HepG2 (cell line): ENCODE measurements around the gene CNPY1. TPM values are rescaled to one million over a fixed set of nuclear protein-coding genes. Genes with fewer than 3 reads are reported as not detected.

Experiments used
- ATAC-seq: fragments of 200-7000 bp; cut with Tn5 transposase; 3 replicates; pipeline ENCODE4 v1.9.1; 2020; ENCODE audit warnings: mild to moderate bottlenecking, moderate library complexity
- BruUV-seq: library from RNA; stranded (reverse); fragments of 400-500 nt; replicated peaks from 2 replicates; lab custom pipeline; 2021; lab: Mats Ljungman, UMichigan
- CTCF ChIA-PET: fragments of 300-600 bp; formaldehyde crosslinking; extraction: SDS; loops from one replicate; lab custom pipeline; 2021; ENCODE audit warnings: low total read pairs, inconsistent platforms, low intra/inter-chr PET ratio; lab: Yijun Ruan, JAX
- POLR2A ChIA-PET: fragments of 350-600 bp; sonication (Branson Sonifier 250); formaldehyde crosslinking; loops from one replicate; lab custom pipeline; 2020; ENCODE audit warnings: antibody characterized with exemption, inconsistent platforms; lab: Yijun Ruan, JAX
- DNase-seq: peaks from one replicate; pipeline ENCODE4 v3.0.0-alpha.2; 2015; ENCODE audit warnings: low spot score
- FAIRE-seq: peaks from 3 replicates; lab custom pipeline; 2011; peaks lifted over from hg19 to GRCh38; lab: Jason Lieb, UNC
- H2AFZ ChIP-seq: one replicate; pipeline ENCODE4 v1.6.1; 2011; ENCODE audit warnings: low read length, inconsistent platforms
- H3K27ac ChIP-seq: fragments of 300-600 bp; 3 replicates; pipeline ENCODE4 v1.8.0; 2011; ENCODE audit warnings: mixed run types, mild to moderate bottlenecking, mixed read lengths, low read length, inconsistent platforms; ENCODE audit not compliant: insufficient read depth; ENCODE audit errors: extremely low read length
- H3K27me3 ChIP-seq, 2 experiments: fragments of 200-600 bp in 1 of 2; 2 replicates in 1 of 2; 3 replicates in 1 of 2; pipeline versions ENCODE4 v1.6.0 to v1.8.0; 2011; ENCODE audit warnings: low read length in 2 of 2, mild to moderate bottlenecking in 2 of 2, moderate library complexity in 2 of 2, inconsistent platforms in 1 of 2; ENCODE audit not compliant: insufficient read depth in 2 of 2, control insufficient read depth in 1 of 2
- H3K36me3 ChIP-seq, 2 experiments: fragments of 200-600 bp in 1 of 2; replicated peaks in 1 of 2; 2 replicates in 1 of 2; 3 replicates in 1 of 2; pipeline versions ENCODE4 v1.5.1 to v1.8.0; 2011; ENCODE audit warnings: low read length in 2 of 2, inconsistent platforms in 1 of 2; ENCODE audit not compliant: insufficient read depth in 2 of 2, control insufficient read depth in 1 of 2
- H3K4me1 ChIP-seq: 2 replicates; pipeline ENCODE4 v1.5.1; 2012; ENCODE audit warnings: low read length, inconsistent platforms; ENCODE audit not compliant: insufficient read depth
- H3K4me2 ChIP-seq: 2 replicates; pipeline ENCODE4 v1.6.0; 2011; ENCODE audit warnings: low read depth, low read length, inconsistent platforms
- H3K4me3 ChIP-seq, 3 experiments: fragments of 200-600 bp in 1 of 3; sonication (generic), shearing (Covaris generic) in 1 of 3; replicated peaks in 1 of 3; 2 replicates each; pipeline ENCODE4 v1.5.1; 2011 to 2016; ENCODE audit warnings: low read length in 3 of 3, inconsistent platforms in 2 of 3, low read depth in 2 of 3, mild to moderate bottlenecking in 2 of 3, control low read depth in 1 of 3, mixed read lengths in 1 of 3; ENCODE audit not compliant: insufficient read depth in 1 of 3
- H3K79me2 ChIP-seq: one replicate; pipeline ENCODE4 v1.6.1; 2011; ENCODE audit warnings: low read length, inconsistent platforms; ENCODE audit not compliant: insufficient read depth
- H3K9ac ChIP-seq: 2 replicates; pipeline ENCODE4 v1.6.0; 2011; ENCODE audit warnings: mild to moderate bottlenecking, low read depth, low read length, inconsistent platforms; ENCODE audit not compliant: insufficient read depth
- H3K9me3 ChIP-seq: 2 replicates; pipeline ENCODE4 v1.5.1; 2012; ENCODE audit warnings: mild to moderate bottlenecking, low read length
- H4K20me1 ChIP-seq: 2 replicates; pipeline ENCODE4 v1.6.0; 2011; ENCODE audit warnings: inconsistent platforms, mild to moderate bottlenecking, low read length, moderate library complexity; ENCODE audit not compliant: insufficient read depth
- AKNA ChIP-seq: sonication (generic); formaldehyde crosslinking; IDR thresholded peaks from 2 replicates; pipeline ENCODE4 v1.4.0; 2020; ENCODE audit warnings: missing genetic modification reagents, borderline replicate concordance
- E2F1 ChIP-seq: sonication (generic); formaldehyde crosslinking; IDR thresholded peaks from 2 replicates; pipeline ENCODE4 v1.5.0; 2020; ENCODE audit warnings: missing genetic modification reagents
- MTF1 ChIP-seq: sonication (generic); formaldehyde crosslinking; IDR thresholded peaks from 2 replicates; pipeline ENCODE4 v1.5.0; 2020; ENCODE audit warnings: missing genetic modification reagents
- NR2F6 ChIP-seq, 2 experiments: IDR thresholded peaks; 2 replicates each; pipeline ENCODE4 v1.6.1; 2016; ENCODE audit warnings: antibody characterized with exemption in 1 of 2, mild to moderate bottlenecking in 1 of 2
- SIN3B ChIP-seq: fragments of 150-350 bp; IDR thresholded peaks from 2 replicates; pipeline ENCODE4 v1.6.1; 2014; ENCODE audit warnings: low read length
- U2AF2 ChIP-seq: fragments of 200-400 bp; formaldehyde crosslinking; IDR thresholded peaks from 2 replicates; pipeline ENCODE4 v1.6.1; 2017; ENCODE audit warnings: low read depth, mild to moderate bottlenecking, low read length
- ZBTB4 ChIP-seq: sonication (generic); formaldehyde crosslinking; IDR thresholded peaks from 2 replicates; pipeline ENCODE4 v1.4.0; 2020; ENCODE audit warnings: missing genetic modification reagents, mild to moderate bottlenecking, borderline replicate concordance
- ZNF329 ChIP-seq: sonication (generic); formaldehyde crosslinking; IDR thresholded peaks from 2 replicates; pipeline ENCODE4 v1.9.0; 2021; ENCODE audit warnings: low read depth, mild to moderate bottlenecking, missing genetic modification reagents
- ZNF432 ChIP-seq: sonication (generic); formaldehyde crosslinking; IDR thresholded peaks from 2 replicates; pipeline ENCODE4 v1.5.0; 2020; ENCODE audit warnings: missing genetic modification reagents, mild to moderate bottlenecking, borderline replicate concordance
- WGBS: methylation state at CpG from one replicate; pipeline ENCODE4 v1.1.6; 2017; ENCODE audit warnings: low lambda C conversion rate; 5-methylcytosine and 5-hydroxymethylcytosine counted together
- in situ Hi-C: cut with HindIII; loops from 2 replicates; pipeline ENCODE4 v1.10.0; 2017; ENCODE audit warnings: low pct_unique_long_range_greater_than_20kb; ENCODE audit not compliant: extremely low pct_ligation_motif_present
- intact Hi-C: fragments of 100-400 bp; cut with micrococcal nuclease; formaldehyde crosslinking; loops from one replicate; pipeline ENCODE4 v1.10.0; 2022; ENCODE audit not compliant: unreplicated experiment
- polyA plus RNA-seq, 8 experiments: library from polyadenylated mRNA; depleted of rRNA in 3 of 8; stranded (reverse) in 7 of 8; unstranded in 1 of 8; fragments of >200 nt; fragmentation: Illumina TruSeq in 4 of 8; extraction: Trizol in 4 of 8; gene quantifications; 2 replicates each; pipeline versions ENCODE4 v1.2.1 to v1.2.3, GENCODE V29; 2011 to 2016; ENCODE audit warnings: low read depth in 4 of 8, missing spikeins in 1 of 8, mixed read lengths in 1 of 8; ENCODE audit not compliant: insufficient read depth in 1 of 8
- total RNA-seq, 5 experiments: library from RNA; depleted of rRNA; stranded (reverse); fragments of >200 nt; fragmentation: Illumina TruSeq; extraction: Trizol; gene quantifications; 2 replicates each; pipeline ENCODE4 v1.2.3, GENCODE V29; 2016; ENCODE audit warnings: low read depth in 1 of 5

Gene CNPY1
- total and polyA plus RNA-seq, 2 of the 13 experiments (the other 11 are each of a cell fraction or from before 2014, with no cell fraction given): not detected

GRCh38 chr7:155471718-155472117 is 74.6 kb downstream of the CNPY1 start (continued):
- TF ChIP-seq AKNA (CRISPR knock-in tag) (no peak), ZNF432 (no peak)
- TF ChIP-seq, all 625 proteins: peak for 0

- Histone ChIP-seq H3K4me2 (no peak overlapping the region), H3K79me2 (no peaks in the 10 kb centered on the region), H3K9ac (no peak overlapping the region), H3K9me3 (no peaks in the 10 kb centered on the region), H3K27me3 (peaks cover 18 to 97% of the 10 kb centered on the region in 2 experiments; a peak in 4 of 5 replicates), H3K36me3 (no peaks in the 10 kb centered on the region)
- POLR2A ChIA-PET: no interaction called here
- intact Hi-C loops (no loop called here), in situ Hi-C loops (no loop called here)
- CTCF ChIA-PET: no interaction called here
- 31% methylated on average over 19 of the region's 24 CpGs for WGBS
- DNase-seq: no peak
- no peak for ATAC-seq
- TF ChIP-seq ZBTB4 (CRISPR knock-in tag): no peak
- TF ChIP-seq SIN3B: no peak
- no peak for TF ChIP-seq U2AF2
- no peak for TF ChIP-seq ZNF329 (CRISPR knock-in tag)
- no peak for TF ChIP-seq MTF1 (CRISPR knock-in tag)
- TF ChIP-seq NR2F6 (IDR thresholded peaks at IDR 0.05): no peak
- no peak for TF ChIP-seq NR2F6 (CRISPR knock-in tag; IDR thresholded peaks at IDR 0.05)
- TF ChIP-seq E2F1 (CRISPR knock-in tag): no peak
- TF ChIP-seq, all 625 proteins: peak for 0
- FAIRE-seq: no peak
- no TSS peak for BruUV-seq
- Histone ChIP-seq H4K20me1 (peaks cover 4% of the 10 kb centered on the region; the same call in 1 of the 2 replicates), H3K4me3 (no peak overlapping the region), H2AFZ (no peak overlapping the region), H3K4me1 (no peaks in the 10 kb centered on the region), H3K27ac (no peak overlapping the region)
Observed at GRCh38 chr7:155470686-155471638, 75.4 kb downstream of the CNPY1 start.
